Measurements from ENCODE around the gene CIZ1.
A peak's percentile ranks its signal among the peaks of the same experiment; 100 is the strongest.

DNA sequence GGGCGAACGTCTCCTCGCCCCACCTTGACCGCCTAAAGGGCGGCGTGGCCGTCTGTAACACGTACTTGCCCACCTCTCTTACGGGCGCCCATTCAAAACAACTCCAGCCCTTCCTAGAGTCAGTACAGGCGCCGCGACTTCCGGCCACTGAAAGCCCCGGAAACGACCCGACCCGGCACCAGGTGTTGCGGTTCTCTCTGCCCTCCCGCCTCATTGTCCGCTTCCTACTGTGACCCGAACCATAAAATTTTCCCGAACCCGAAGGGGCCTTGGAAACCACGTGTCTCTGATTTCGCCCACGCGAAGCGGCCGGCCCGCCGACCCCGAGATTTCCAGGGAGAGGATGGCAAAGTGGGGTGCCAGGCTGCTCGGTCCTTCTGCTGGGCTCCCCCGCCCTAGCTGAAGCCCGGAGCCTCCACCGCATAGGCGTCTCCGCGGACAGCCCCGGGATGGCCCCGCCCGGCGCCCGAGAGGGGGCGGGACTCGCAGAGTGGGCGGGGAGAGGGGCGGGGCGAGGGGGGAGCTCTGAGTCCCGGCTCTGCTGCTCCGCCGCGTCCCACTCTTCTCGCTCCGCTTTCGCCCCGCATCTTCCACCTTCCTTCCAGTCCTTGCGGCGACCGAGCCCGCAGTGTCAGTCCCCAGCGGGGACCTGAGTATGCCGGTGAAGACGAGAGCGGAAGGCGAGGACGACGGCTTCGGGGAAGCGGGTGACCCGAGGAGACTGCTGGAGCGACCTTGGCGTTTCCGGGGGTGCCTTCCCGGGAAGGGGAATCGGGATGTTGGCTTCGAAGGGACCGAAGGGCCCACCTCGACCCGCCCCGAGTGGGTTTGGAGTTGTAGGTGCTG, 63.2 kb downstream of the CIZ1 start:
- TF ChIP-seq CBFB (IDR thresholded peaks at IDR 0.05; ENCODE audit: low read depth): peak; percentile 70; the same call in 1 of the 2 replicates
- TF ChIP-seq, protein P1, sequence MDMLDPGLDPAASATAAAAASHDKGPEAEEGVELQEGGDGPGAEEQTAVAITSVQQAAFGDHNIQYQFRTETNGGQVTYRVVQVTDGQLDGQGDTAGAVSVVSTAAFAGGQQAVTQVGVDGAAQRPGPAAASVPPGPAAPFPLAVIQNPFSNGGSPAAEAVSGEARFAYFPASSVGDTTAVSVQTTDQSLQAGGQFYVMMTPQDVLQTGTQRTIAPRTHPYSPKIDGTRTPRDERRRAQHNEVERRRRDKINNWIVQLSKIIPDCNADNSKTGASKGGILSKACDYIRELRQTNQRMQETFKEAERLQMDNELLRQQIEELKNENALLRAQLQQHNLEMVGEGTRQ (IDR thresholded peaks at IDR 0.05; ENCODE audit: borderline replicate concordance, low read depth, low read length): peak; percentile 39; the same call in 1 of the 2 replicates
- TF ChIP-seq SP1 (IDR thresholded peaks at IDR 0.05; ENCODE audit: low read depth, low read length): peak; percentile 69
- peak; percentile 46; the same call in 1 of the 2 replicates for TF ChIP-seq POLR2A (IDR thresholded peaks at IDR 0.05; ENCODE audit: low read depth, low read length)
- TF ChIP-seq CTCF (IDR thresholded peaks at IDR 0.05 in 2 of 3, conservative IDR thresholded peaks at IDR 0.05 in 1 of 3; ENCODE audit: control insufficient read depth in 2 of 3, extremely low read depth in 1 of 3, insufficient read depth in 1 of 3, low read depth in 3 of 3, low read length in 3 of 3): no peak
- peak; percentile 62 to 76; a peak in 2 of 4 replicates for TF ChIP-seq BHLHE40 (IDR thresholded peaks at IDR 0.05; ENCODE audit: borderline replicate concordance in 1 of 2, low read depth in 2 of 2, low read length in 1 of 2)
- no peak for TF ChIP-seq MEF2A (IDR thresholded peaks at IDR 0.05; ENCODE audit: insufficient read depth, low read depth, low read length)
- TF ChIP-seq MYC (IDR thresholded peaks at IDR 0.05; ENCODE audit: insufficient read depth, insufficient read length, insufficient replicate concordance, low read length, severe bottlenecking): peak; percentile 80
